ENCODE measurements around the gene SLX4. TPM values are rescaled to one million over a fixed set of nuclear protein-coding genes. Genes with fewer than 3 reads are reported as not detected.

SLX4 gene
- total RNA-seq, 1 experiment from 2014 or later: 5.1 TPM

GRCh38 chr16:3643095-3643730, 31.8 kb upstream of the SLX4 start:
- no peak for DNase-seq
- ChIA-PET CTCF (no interaction called here), POLR2A (ENCODE audit: unreplicated experiment) (no interaction called here)
- Histone ChIP-seq H3K36me3 (ENCODE audit: low read depth, low read length) (no peaks in the 10 kb centered on the region), H3K79me2 (ENCODE audit: low read length) (no peaks in the 10 kb centered on the region), H3K9me2 (replicated peaks; ENCODE audit: low read length) (no peaks in the 10 kb centered on the region), H3K9me3 (ENCODE audit: low read length) (no peaks in the 10 kb centered on the region), H3K4me1 (ENCODE audit: insufficient read depth, low read length) (peaks cover 33% of the 10 kb centered on the region), H3K27me3 (ENCODE audit: low read length) (no peaks in the 10 kb centered on the region), H3K4me2 (ENCODE audit: low read length) (peak overlapping the region; percentile 70), H3F3A (ENCODE audit: low read length, unreplicated experiment) (peaks cover 2% of the 10 kb centered on the region), H3K27ac (ENCODE audit: low read length) (peak overlapping the region; percentile 14; the same call in 1 of the 2 replicates), H4K20me1 (ENCODE audit: low read length) (peaks cover 4% of the 10 kb centered on the region; the same call in 1 of the 2 replicates), H3K4me3 (ENCODE audit: low read length) (peak overlapping the region; percentile 16; the same call in 1 of the 2 replicates), H3K9ac (ENCODE audit: low read length) (no peak overlapping the region), H2AFZ (ENCODE audit: low read length) (peak overlapping the region; percentile 35; the same call in 1 of the 2 replicates)
- BruUV-seq (replicated peaks): no TSS peak
- TF ChIP-seq EZH2 (IDR thresholded peaks at IDR 0.05; ENCODE audit: low read length, unreplicated experiment) (no peak), EZH2phosphoT487 (IDR thresholded peaks at IDR 0.05; ENCODE audit: borderline replicate concordance, low read length) (no peak), CTCF (conservative IDR thresholded peaks at IDR 0.05; ENCODE audit: low read depth, low read length) (no peak)
- no peak for ATAC-seq
- intact Hi-C loops (cut with micrococcal nuclease): no loop called here

- intact Hi-C loops (cut with micrococcal nuclease): no loop called here
- Histone ChIP-seq H3K9ac (ENCODE audit: low read length) (no peak overlapping the region), H4K20me1 (ENCODE audit: low read length) (peaks cover 4% of the 10 kb centered on the region; the same call in 1 of the 2 replicates), H3K27ac (ENCODE audit: low read length) (peak overlapping the region; percentile 14; the same call in 1 of the 2 replicates), H3K4me1 (ENCODE audit: insufficient read depth, low read length) (peaks cover 33% of the 10 kb centered on the region), H3K4me2 (ENCODE audit: low read length) (peak overlapping the region; percentile 70), H3K9me3 (ENCODE audit: low read length) (no peaks in the 10 kb centered on the region), H2AFZ (ENCODE audit: low read length) (peak overlapping the region; percentile 35; the same call in 1 of the 2 replicates), H3K4me3 (ENCODE audit: low read length) (peak overlapping the region; percentile 16; the same call in 1 of the 2 replicates), H3K9me2 (replicated peaks; ENCODE audit: low read length) (no peaks in the 10 kb centered on the region), H3K36me3 (ENCODE audit: low read depth, low read length) (no peaks in the 10 kb centered on the region), H3K79me2 (ENCODE audit: low read length) (no peaks in the 10 kb centered on the region), H3F3A (ENCODE audit: low read length, unreplicated experiment) (peaks cover 2% of the 10 kb centered on the region), H3K27me3 (ENCODE audit: low read length) (no peaks in the 10 kb centered on the region)
- BruUV-seq (replicated peaks): no TSS peak
- peak; percentile 81 for DNase-seq
- ChIA-PET CTCF (interaction anchor here (0.5 kb wide), 1 partner anchor 358 kb away, joined by 3 read pairs; no protein-coding TSS in a partner anchor), POLR2A (ENCODE audit: unreplicated experiment) (no interaction called here)
- peak; percentile 64 for ATAC-seq
- TF ChIP-seq EZH2phosphoT487 (IDR thresholded peaks at IDR 0.05; ENCODE audit: borderline replicate concordance, low read length): no peak
- TF ChIP-seq CTCF (conservative IDR thresholded peaks at IDR 0.05; ENCODE audit: low read depth, low read length): no peak
- no peak for TF ChIP-seq EZH2 (IDR thresholded peaks at IDR 0.05; ENCODE audit: low read length, unreplicated experiment)
These were observed 31.1 kb upstream of the SLX4 start for GRCh38 chr16:3642397-3643094.

Data from PC-3 (cell line).